ENCODE results near the gene PSMB1.

GRCh38 chr6:170537329-170537728, 15.8 kb downstream of the PSMB1 start:
- TF ChIP-seq, protein P1, sequence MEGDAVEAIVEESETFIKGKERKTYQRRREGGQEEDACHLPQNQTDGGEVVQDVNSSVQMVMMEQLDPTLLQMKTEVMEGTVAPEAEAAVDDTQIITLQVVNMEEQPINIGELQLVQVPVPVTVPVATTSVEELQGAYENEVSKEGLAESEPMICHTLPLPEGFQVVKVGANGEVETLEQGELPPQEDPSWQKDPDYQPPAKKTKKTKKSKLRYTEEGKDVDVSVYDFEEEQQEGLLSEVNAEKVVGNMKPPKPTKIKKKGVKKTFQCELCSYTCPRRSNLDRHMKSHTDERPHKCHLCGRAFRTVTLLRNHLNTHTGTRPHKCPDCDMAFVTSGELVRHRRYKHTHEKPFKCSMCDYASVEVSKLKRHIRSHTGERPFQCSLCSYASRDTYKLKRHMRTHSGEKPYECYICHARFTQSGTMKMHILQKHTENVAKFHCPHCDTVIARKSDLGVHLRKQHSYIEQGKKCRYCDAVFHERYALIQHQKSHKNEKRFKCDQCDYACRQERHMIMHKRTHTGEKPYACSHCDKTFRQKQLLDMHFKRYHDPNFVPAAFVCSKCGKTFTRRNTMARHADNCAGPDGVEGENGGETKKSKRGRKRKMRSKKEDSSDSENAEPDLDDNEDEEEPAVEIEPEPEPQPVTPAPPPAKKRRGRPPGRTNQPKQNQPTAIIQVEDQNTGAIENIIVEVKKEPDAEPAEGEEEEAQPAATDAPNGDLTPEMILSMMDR (IDR thresholded peaks at IDR 0.05 in 2 of 3, conservative IDR thresholded peaks at IDR 0.05 in 1 of 3; ENCODE audit: borderline replicate concordance in 1 of 3, insufficient read depth in 1 of 3, low read depth in 2 of 3, low read length in 2 of 3): no peak
- TF ChIP-seq POLR2A (IDR thresholded peaks at IDR 0.05; ENCODE audit: borderline replicate concordance, extremely low read depth, insufficient read depth, insufficient read length): no peak
- no peak for TF ChIP-seq SP1 (IDR thresholded peaks at IDR 0.05; ENCODE audit: low read depth)
- TF ChIP-seq, protein P2, sequence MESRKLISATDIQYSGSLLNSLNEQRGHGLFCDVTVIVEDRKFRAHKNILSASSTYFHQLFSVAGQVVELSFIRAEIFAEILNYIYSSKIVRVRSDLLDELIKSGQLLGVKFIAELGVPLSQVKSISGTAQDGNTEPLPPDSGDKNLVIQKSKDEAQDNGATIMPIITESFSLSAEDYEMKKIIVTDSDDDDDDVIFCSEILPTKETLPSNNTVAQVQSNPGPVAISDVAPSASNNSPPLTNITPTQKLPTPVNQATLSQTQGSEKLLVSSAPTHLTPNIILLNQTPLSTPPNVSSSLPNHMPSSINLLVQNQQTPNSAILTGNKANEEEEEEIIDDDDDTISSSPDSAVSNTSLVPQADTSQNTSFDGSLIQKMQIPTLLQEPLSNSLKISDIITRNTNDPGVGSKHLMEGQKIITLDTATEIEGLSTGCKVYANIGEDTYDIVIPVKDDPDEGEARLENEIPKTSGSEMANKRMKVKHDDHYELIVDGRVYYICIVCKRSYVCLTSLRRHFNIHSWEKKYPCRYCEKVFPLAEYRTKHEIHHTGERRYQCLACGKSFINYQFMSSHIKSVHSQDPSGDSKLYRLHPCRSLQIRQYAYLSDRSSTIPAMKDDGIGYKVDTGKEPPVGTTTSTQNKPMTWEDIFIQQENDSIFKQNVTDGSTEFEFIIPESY (IDR thresholded peaks at IDR 0.05; ENCODE audit: extremely low read depth, insufficient replicate concordance, low read length): no peak
- no peak for TF ChIP-seq EZH2phosphoT487 (IDR thresholded peaks at IDR 0.05; ENCODE audit: borderline replicate concordance)
- no peak for TF ChIP-seq RAD21 (IDR thresholded peaks at IDR 0.05; ENCODE audit: low read depth)
- no peak for TF ChIP-seq POLR2AphosphoS5 (IDR thresholded peaks at IDR 0.05; ENCODE audit: low read depth, low read length)
- TF ChIP-seq TCF7L2 (IDR thresholded peaks at IDR 0.05; ENCODE audit: borderline replicate concordance, extremely low read depth, insufficient read depth, insufficient read length): no peak
- no peak for TF ChIP-seq SIN3A (IDR thresholded peaks at IDR 0.05; ENCODE audit: low read depth)
- no peak for TF ChIP-seq JUND (IDR thresholded peaks at IDR 0.05)
- TF ChIP-seq EZH2 (IDR thresholded peaks at IDR 0.05): no peak
- TF ChIP-seq YY1 (IDR thresholded peaks at IDR 0.05; ENCODE audit: extremely low read depth, insufficient replicate concordance, low read depth, low read length): no peak
- no peak for TF ChIP-seq ELF1 (IDR thresholded peaks at IDR 0.05; ENCODE audit: borderline replicate concordance, low read depth)
- TF ChIP-seq ZFX (IDR thresholded peaks at IDR 0.05): no peak

Measured in HCT116 (cell line).